NCI-H524 (cell line): Measurements from ENCODE around the gene MICALL2.

Experiments
- DNase-seq, 2 experiments: peaks; one replicate each; lab custom pipeline; 2025; lab: John Stamatoyannopoulos, UW

The MICALL2 gene

GRCh38 chr7:1394371-1394770, 64.9 kb downstream of the MICALL2 start:
- no peak for DNase-seq

- DNase-seq, result no peak
Measured at GRCh38 chr7:1393421-1393820, 65.8 kb downstream of the MICALL2 start.

DNA sequence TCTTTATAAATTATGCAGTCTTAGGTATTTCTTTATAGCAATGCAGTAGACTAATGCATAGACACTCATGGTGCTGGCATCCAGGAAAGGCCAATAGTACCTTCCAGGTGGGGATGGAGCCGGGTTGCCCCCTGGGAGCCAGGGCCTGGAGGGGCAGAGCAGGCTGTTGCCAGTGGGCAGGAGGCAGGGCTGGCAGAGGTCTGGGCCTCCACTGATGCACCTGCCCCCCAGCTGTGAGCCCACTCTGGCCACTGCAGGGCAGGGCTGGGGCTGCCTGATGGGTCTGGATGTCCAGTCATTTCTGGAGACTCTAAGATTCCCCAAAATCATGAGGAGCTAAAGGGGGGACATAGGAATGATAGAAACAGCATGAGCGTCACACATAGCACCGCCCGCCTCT, 66.7 kb downstream of the MICALL2 start:
- no peak for DNase-seq

GRCh38 chr7:1391449-1391848, 67.8 kb downstream of the MICALL2 start:
- DNase-seq, result no peak

GRCh38 chr7:1388703-1389335, 70.5 kb downstream of the MICALL2 start:
- no peak for DNase-seq

GRCh38 chr7:1388021-1388702, 71.1 kb downstream of the MICALL2 start:
- DNase-seq, result no peak

DNA sequence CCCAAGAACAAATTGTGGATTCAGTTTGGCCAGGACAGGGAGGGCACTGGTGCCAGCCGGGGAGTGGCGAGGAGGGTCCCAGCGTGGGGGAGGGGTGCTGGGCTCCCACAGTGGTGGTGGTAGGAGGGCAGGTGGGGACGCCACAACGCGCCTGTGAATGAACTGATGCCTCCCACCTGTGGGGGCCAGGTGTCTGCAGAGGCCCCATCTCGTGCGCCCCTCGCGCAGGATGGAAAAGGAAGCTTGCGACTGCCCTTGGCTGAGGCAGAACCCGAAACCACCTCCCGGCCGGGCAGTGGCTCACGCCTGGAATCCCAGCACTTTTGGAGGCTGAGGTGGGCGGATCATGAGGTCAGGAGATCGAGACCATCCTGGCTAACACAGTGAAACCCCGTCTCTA, 72.0 kb downstream of the MICALL2 start:
- no peak for DNase-seq

DNA sequence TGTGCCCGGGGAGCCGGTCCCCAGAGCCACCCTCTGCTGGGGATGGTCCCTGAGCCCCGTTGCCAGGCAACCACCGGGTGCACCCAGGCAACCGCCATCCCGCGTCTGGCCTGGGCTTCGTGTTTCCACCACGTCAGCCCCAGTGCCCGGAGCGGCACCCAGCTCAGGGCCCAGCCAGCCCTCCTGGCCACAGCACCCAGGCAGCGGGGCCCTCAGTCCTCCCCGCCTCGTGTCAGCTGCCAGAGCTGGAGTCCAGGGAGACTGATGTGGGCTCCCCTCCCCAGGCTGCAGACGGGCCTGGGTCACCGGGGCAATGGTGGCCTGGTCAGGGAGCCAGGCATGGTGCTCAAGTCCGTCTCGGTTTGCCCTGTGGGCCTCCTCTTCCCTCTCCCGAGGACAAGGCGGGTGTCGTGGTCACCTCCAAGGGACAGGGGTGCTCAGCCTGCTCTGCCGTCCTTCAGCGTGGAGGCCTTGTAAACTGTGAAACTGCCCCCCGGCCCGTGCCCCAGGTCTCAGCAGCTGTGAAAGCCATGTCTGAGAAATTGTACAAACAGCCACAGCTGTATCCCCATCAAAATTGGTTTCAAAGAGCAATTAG, 72.5 kb downstream of the MICALL2 start:
- DNase-seq, result peak; percentile 49 to 82

- no peak for DNase-seq
Measured at GRCh38 chr7:1385809-1386622, 73.3 kb downstream of the MICALL2 start.

DNA sequence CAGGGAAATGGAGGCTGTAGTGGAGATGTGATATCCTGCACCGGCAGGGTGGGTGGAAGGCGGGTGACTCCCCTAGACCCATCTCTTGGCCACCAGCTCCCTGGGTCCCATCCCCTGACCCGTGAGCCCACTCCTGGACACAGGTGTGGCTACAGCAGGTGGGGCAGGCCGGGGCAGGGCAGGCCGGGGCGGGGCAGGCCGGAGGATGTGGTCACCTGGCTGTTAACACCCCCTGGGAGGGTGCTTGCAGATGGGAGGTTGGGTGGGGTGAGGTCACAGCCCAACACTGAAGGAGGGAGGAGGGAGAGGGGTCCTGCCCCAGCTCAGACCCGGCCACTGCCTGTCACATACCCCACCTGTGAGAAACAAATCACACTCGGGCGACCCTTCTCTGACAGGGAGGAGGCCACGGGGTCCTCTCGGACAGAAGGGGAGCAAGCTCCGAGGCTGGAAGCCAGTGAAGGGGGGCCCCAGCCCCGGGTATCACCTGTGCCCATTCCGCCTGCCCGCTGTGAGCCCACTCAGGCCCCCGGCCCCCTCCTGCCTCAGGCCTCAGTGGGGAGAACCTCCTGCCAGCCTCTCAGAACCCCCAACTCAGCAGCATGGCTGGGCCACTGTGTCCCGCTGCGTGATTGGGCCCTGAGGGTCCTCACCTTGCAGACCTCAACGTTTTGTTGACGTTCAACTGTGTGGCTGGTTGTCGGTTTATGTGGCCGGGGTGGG, 74.0 kb downstream of the MICALL2 start:
- DNase-seq, result no peak
